HEK293T (cell line): Measurements from ENCODE around the gene GPS1.

Source experiments
- FOXK2 ChIP-seq: fragments of 450-650 bp; IDR thresholded peaks from 2 replicates; pipeline ENCODE4 v1.6.1; 2016; ENCODE audit warnings: mild to moderate bottlenecking
- NFRKB ChIP-seq: fragments of 450-650 bp; IDR thresholded peaks from 2 replicates; pipeline ENCODE4 v1.6.1; 2016; ENCODE audit warnings: mild to moderate bottlenecking, moderate library complexity
- ZNF384 ChIP-seq: fragments of 450-650 bp; IDR thresholded peaks from 2 replicates; pipeline ENCODE4 v1.6.1; 2016

DNA sequence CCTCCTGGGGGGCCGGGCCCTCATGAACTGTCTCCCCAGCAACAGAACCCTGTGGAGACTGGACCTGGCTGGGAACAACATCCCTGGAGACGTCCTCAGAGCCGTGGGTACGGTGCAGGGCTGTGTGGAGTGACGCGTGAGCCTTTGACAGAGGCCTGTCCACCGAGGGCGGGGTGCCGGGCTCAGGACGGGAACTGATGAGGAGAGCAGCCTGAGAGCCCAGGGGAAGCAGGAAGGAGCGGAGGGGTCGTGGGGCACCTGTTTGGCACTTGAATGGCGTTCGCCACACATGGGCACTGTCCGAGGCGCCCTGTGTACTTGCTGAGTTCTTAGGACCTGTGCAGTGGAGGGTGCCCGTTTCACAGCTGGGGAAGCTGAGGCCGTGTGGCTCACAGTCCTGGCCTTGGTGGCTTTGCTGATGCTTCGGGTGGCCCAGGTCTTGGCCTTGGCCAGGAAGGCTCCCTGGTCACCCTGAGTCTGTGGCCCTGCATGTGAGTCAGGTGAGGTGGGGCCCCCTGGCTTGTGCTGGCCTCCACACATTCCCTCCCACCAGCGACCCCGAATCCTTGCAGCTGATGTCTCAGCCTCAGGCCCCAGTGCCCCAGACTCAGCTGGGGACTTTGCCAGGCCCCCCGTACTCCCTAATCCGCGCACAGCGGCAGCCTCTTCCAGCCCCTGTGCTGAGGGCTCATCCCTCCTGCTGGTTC, 26.1 kb upstream of the GPS1 start:
- TF ChIP-seq NFRKB = no peak
- no peak for TF ChIP-seq ZNF384
- no peak for TF ChIP-seq FOXK2
